ENCODE measurements around the gene ZFP64.
"Not testable (repeated sequence)": the region's sequence is repeated elsewhere in the genome, so short reads cannot be mapped to it uniquely, and the experiment has no call there.

Gene ZFP64

GRCh38 chr20:52153896-52154295 is 37.7 kb downstream of the ZFP64 start:
- DNase-seq = no peak

GRCh38 chr20:52152921-52153320 is 38.7 kb downstream of the ZFP64 start:
- no peak for DNase-seq

- DNase-seq = no peak
Observed at GRCh38 chr20:52152416-52152815, 39.2 kb downstream of the ZFP64 start.

GRCh38 chr20:52150440-52151258 is 40.9 kb downstream of the ZFP64 start:
- no peak for DNase-seq

GRCh38 chr20:52145587-52145986 is 46.0 kb downstream of the ZFP64 start:
- DNase-seq = no peak

GRCh38 chr20:52143277-52143676 is 48.3 kb downstream of the ZFP64 start:
- no peak for DNase-seq

- DNase-seq = no peak
Observed at GRCh38 chr20:52142757-52143156, 48.8 kb downstream of the ZFP64 start.

- DNase-seq = no peak
Observed at GRCh38 chr20:52139986-52140385, 51.6 kb downstream of the ZFP64 start.

GRCh38 chr20:52137850-52138249 is 53.7 kb downstream of the ZFP64 start:
- DNase-seq = no peak

- not testable (repeated sequence) for DNase-seq
Observed at GRCh38 chr20:52133714-52134113, 57.9 kb downstream of the ZFP64 start.

GRCh38 chr20:52132337-52132736 is 59.2 kb downstream of the ZFP64 start:
- no peak for DNase-seq

- DNase-seq = no peak
Observed at GRCh38 chr20:52131048-52131643, 60.4 kb downstream of the ZFP64 start.

- DNase-seq = no peak
Observed at GRCh38 chr20:52130406-52130805, 61.2 kb downstream of the ZFP64 start.

GRCh38 chr20:52129611-52130010 is 62.0 kb downstream of the ZFP64 start:
- DNase-seq = no peak

- peak; percentile 1 for DNase-seq
Observed at GRCh38 chr20:52127309-52127708, 64.3 kb downstream of the ZFP64 start.

GRCh38 chr20:52124821-52125220 is 66.8 kb downstream of the ZFP64 start:
- no peak for DNase-seq

GRCh38 chr20:52118696-52119095 is 72.9 kb downstream of the ZFP64 start:
- DNase-seq = no peak

- DNase-seq = no peak
Observed at GRCh38 chr20:52118016-52118623, 73.5 kb downstream of the ZFP64 start.

GRCh38 chr20:52110456-52110855 is 81.1 kb downstream of the ZFP64 start:
- no peak for DNase-seq

GRCh38 chr20:52105442-52106422 is 85.8 kb downstream of the ZFP64 start:
- no peak for DNase-seq

- DNase-seq = no peak
Observed at GRCh38 chr20:52104546-52105441, 86.8 kb downstream of the ZFP64 start.
